ENCODE measurements around the gene GRIN2C. TPM values are rescaled to one million over a fixed set of nuclear protein-coding genes. Genes with fewer than 3 reads are reported as not detected.

The GRIN2C gene
- total and polyA plus RNA-seq, 2 donors from 2014 or later = 0.15 to 0.31 TPM

DNA sequence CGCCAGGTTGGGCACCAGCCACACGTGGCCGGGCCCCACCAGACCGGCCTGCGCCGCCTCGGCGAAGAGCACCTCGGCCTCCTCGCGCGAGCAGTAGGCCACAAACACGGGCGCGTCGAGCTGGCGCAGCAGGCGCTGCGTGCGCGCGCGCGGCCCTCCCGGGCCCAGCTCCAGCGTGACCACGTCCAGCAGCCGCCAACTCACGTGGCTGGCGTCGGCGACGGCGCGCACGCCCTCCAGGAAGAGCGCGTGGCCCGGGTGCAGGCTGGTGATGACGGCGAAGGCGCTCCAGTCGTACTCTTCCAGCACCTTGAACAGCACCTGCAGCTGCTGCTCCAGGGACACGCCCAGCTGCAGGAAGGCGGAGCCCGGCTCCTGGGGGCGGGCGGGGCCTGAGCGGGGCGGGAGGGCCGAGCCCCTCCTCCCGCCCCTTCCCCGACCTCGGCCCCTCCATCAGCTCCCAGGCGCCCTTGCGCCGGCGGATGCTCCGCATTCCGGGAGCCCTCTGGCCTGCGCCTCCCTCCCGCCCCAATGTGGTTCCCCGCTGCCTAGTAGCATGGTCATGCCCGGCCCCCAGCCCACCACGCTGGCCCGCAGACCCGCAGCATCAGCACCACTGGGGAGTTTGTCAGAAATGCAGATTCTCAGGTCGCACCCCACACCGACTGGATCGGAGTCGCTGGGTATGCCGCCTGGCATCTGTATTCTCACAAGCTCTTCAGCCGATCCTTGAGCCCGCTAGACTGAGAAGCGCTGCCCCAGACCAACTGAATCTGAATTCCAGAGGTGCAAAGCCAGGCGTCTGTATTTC, 7.2 kb downstream of the GRIN2C start:
- TF ChIP-seq, protein P1, sequence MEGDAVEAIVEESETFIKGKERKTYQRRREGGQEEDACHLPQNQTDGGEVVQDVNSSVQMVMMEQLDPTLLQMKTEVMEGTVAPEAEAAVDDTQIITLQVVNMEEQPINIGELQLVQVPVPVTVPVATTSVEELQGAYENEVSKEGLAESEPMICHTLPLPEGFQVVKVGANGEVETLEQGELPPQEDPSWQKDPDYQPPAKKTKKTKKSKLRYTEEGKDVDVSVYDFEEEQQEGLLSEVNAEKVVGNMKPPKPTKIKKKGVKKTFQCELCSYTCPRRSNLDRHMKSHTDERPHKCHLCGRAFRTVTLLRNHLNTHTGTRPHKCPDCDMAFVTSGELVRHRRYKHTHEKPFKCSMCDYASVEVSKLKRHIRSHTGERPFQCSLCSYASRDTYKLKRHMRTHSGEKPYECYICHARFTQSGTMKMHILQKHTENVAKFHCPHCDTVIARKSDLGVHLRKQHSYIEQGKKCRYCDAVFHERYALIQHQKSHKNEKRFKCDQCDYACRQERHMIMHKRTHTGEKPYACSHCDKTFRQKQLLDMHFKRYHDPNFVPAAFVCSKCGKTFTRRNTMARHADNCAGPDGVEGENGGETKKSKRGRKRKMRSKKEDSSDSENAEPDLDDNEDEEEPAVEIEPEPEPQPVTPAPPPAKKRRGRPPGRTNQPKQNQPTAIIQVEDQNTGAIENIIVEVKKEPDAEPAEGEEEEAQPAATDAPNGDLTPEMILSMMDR (IDR thresholded peaks at IDR 0.05; ENCODE audit: borderline replicate concordance, extremely low read depth, insufficient read depth) = no peak
- FAIRE-seq (no peak), DNase-seq (peak; percentile 74 to 89 (median 84))
- H3K4me3 ChIP-seq (ENCODE audit: low read length in 3 of 3) = no peak overlapping the region
- no peak overlapping the region for H3K27ac ChIP-seq (ENCODE audit: low read depth in 2 of 2, low read length in 2 of 2)
- no peaks in the 10 kb centered on the region for H3K36me3 ChIP-seq (ENCODE audit: control insufficient read depth in 2 of 3, insufficient read depth in 3 of 3, low read length in 3 of 3)
- H3K4me1 ChIP-seq (ENCODE audit: control insufficient read depth in 2 of 3, insufficient read depth in 2 of 3, low read depth in 1 of 3, low read length in 3 of 3) = no peaks in the 10 kb centered on the region
- peaks cover 13% of the 10 kb centered on the region for H3K27me3 ChIP-seq (ENCODE audit: control insufficient read depth, insufficient read depth, low read length)
- H3K9ac ChIP-seq (ENCODE audit: low read length in 3 of 3) = no peak overlapping the region
- intact Hi-C loops (cut with DNase I) = no loop called here
- no peaks in the 10 kb centered on the region for H3K9me3 ChIP-seq (ENCODE audit: control insufficient read depth in 2 of 3, insufficient read depth in 1 of 3, low read length in 3 of 3)

DNA sequence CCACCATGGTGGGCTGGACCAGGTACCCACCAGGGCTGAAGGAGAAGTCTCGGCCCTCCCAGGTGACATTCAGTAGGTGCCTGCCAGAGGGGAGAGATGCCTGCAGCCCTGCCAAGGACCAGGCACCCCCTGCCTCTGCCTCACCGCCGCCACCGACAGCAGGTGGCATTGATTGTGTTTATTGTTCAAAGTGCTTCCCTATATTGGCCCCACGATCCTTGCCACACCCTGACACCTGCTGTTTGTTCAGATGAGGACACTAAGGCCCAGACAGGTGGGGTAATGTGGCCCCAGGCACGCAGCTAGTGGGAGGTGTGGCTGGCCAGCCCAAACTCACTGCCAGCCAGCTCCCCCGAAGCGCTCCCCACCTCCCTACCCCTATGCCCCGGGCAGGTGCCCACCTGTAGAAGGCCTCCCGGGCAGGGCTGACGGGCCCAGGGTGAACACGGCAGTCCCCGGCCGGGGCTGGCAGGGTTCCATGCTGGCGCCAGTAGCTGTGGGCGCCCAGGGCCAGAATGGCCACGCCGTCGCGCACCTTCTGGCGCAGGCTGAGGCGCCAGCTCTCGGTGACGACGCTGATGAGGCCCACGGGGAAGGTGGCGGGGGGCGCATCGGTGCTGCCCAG, 8.0 kb downstream of the GRIN2C start:
- Histone ChIP-seq H3K9ac (ENCODE audit: low read length in 3 of 3) (no peak overlapping the region), H3K4me1 (ENCODE audit: control insufficient read depth in 2 of 3, insufficient read depth in 2 of 3, low read depth in 1 of 3, low read length in 3 of 3) (no peaks in the 10 kb centered on the region), H3K27ac (ENCODE audit: low read depth in 2 of 2, low read length in 2 of 2) (no peak overlapping the region), H3K36me3 (ENCODE audit: control insufficient read depth in 2 of 3, insufficient read depth in 3 of 3, low read length in 3 of 3) (no peaks in the 10 kb centered on the region), H3K27me3 (ENCODE audit: control insufficient read depth, insufficient read depth, low read length) (peaks cover 5% of the 10 kb centered on the region), H3K9me3 (ENCODE audit: control insufficient read depth in 2 of 3, insufficient read depth in 1 of 3, low read length in 3 of 3) (no peaks in the 10 kb centered on the region), H3K4me3 (ENCODE audit: low read length in 3 of 3) (no peak overlapping the region)
- DNase-seq (peak in 2 of 5 donors; percentile 58 to 79), FAIRE-seq (no peak)
- intact Hi-C loops (cut with DNase I) = no loop called here
- TF ChIP-seq, protein P1 (IDR thresholded peaks at IDR 0.05; ENCODE audit: borderline replicate concordance, extremely low read depth, insufficient read depth) = no peak

DNA sequence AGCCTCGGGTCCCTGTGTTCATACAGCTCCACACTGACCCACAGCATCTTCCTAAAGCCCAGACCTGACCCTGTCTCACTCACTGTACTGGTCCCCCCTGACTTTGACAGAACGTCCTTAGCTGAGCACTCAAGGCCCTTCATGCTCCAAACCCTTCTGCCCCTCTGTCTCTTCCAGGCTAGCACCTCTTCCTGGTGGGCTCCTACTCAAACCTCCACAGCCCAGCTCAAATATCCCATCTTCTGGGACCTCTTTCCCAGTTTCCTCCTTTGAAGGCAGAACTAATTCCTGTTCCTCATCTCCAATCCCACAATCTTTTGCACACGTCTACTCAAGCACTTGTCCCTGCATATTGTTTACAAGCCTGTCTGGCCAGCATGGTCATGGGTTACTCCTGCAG, 8.8 kb downstream of the GRIN2C start:
- FAIRE-seq = no peak
- TF ChIP-seq, protein P1 (IDR thresholded peaks at IDR 0.05; ENCODE audit: borderline replicate concordance, extremely low read depth, insufficient read depth) = no peak
- intact Hi-C loops (cut with DNase I) = no loop called here
- H3K27me3 ChIP-seq (ENCODE audit: control insufficient read depth, insufficient read depth, low read length) = peaks cover 5% of the 10 kb centered on the region
- no peak overlapping the region for H3K4me3 ChIP-seq (ENCODE audit: low read length in 3 of 3)
- no peak for DNase-seq
- H3K27ac ChIP-seq (ENCODE audit: low read depth in 2 of 2, low read length in 2 of 2) = no peak overlapping the region
- no peaks in the 10 kb centered on the region for H3K4me1 ChIP-seq (ENCODE audit: control insufficient read depth in 2 of 3, insufficient read depth in 2 of 3, low read depth in 1 of 3, low read length in 3 of 3)
- H3K36me3 ChIP-seq (ENCODE audit: control insufficient read depth in 2 of 3, insufficient read depth in 3 of 3, low read length in 3 of 3) = no peaks in the 10 kb centered on the region
- H3K9ac ChIP-seq (ENCODE audit: low read length in 3 of 3) = no peak overlapping the region
- H3K9me3 ChIP-seq (ENCODE audit: control insufficient read depth in 2 of 3, insufficient read depth in 1 of 3, low read length in 3 of 3) = no peaks in the 10 kb centered on the region
